NT2/D1 (cell line): ENCODE data around the gene SRRM2.

Experiments
- DNase-seq: peaks from one replicate; pipeline ENCODE4 v3.0.0-alpha.2; 2011; ENCODE audit warnings: low read depth, low spot score
- H3K27me3 ChIP-seq: 2 replicates; pipeline ENCODE4 v1.6.0; 2011; ENCODE audit warnings: mild to moderate bottlenecking; ENCODE audit not compliant: insufficient read length, insufficient read depth
- H3K36me3 ChIP-seq: 2 replicates; pipeline ENCODE4 v1.6.1; 2011; ENCODE audit warnings: mild to moderate bottlenecking, low read length, mixed read lengths; ENCODE audit not compliant: insufficient read depth, insufficient read length
- H3K4me1 ChIP-seq: 2 replicates; pipeline ENCODE4 v1.5.1; 2011; ENCODE audit not compliant: insufficient read depth, insufficient read length
- H3K4me3 ChIP-seq: 2 replicates; pipeline ENCODE4 v1.5.1; 2011; ENCODE audit warnings: low read depth; ENCODE audit not compliant: insufficient read length
- H3K9ac ChIP-seq: 2 replicates; pipeline ENCODE4 v1.6.0; 2011; ENCODE audit warnings: low read depth; ENCODE audit not compliant: insufficient read length
- H3K9me3 ChIP-seq: 2 replicates; pipeline ENCODE4 v1.5.1; 2011; ENCODE audit warnings: mild to moderate bottlenecking, low read length; ENCODE audit not compliant: insufficient read depth
- SUZ12 ChIP-seq: IDR thresholded peaks from 2 replicates; pipeline ENCODE4 v1.6.1; 2011; ENCODE audit not compliant: insufficient read length, insufficient read depth; ENCODE audit errors: extremely low read depth
- YY1 ChIP-seq: IDR thresholded peaks from 2 replicates; pipeline ENCODE4 v1.6.1; 2011; ENCODE audit not compliant: insufficient read length, insufficient read depth
- ZNF274 ChIP-seq: IDR thresholded peaks from 2 replicates; pipeline ENCODE4 v1.6.1; 2011; ENCODE audit warnings: mild to moderate bottlenecking, low read depth, low read length

SRRM2 gene

DNA sequence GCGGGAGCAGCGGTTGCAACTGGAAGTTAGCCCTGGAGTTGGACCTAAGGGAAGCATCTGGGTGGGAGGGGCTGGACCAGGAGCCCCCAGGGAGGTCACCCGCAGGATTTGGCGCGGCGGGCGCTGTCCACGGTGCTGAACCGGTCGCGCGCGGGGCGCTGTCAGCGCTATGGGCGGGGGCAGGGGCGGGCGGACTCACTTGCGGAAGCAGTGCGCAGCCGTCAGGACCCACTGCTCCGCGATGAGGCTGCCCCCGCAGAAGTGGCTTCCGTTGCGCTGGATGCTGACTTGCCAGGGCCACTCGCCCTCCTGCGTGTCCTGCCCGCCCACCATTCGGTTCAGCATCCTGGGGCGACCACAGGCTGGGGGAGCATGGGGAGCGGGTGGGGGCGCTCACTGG is 36.9 kb upstream of the SRRM2 start:
- Histone ChIP-seq H3K4me3 (no peak overlapping the region), H3K9me3 (no peaks in the 10 kb centered on the region), H3K27me3 (no peaks in the 10 kb centered on the region), H3K36me3 (peaks cover 3% of the 10 kb centered on the region), H3K4me1 (peaks cover 28% of the 10 kb centered on the region), H3K9ac (no peak overlapping the region)
- DNase-seq: no peak
- TF ChIP-seq ZNF274 (no peak), SUZ12 (no peak), YY1 (no peak)

DNA sequence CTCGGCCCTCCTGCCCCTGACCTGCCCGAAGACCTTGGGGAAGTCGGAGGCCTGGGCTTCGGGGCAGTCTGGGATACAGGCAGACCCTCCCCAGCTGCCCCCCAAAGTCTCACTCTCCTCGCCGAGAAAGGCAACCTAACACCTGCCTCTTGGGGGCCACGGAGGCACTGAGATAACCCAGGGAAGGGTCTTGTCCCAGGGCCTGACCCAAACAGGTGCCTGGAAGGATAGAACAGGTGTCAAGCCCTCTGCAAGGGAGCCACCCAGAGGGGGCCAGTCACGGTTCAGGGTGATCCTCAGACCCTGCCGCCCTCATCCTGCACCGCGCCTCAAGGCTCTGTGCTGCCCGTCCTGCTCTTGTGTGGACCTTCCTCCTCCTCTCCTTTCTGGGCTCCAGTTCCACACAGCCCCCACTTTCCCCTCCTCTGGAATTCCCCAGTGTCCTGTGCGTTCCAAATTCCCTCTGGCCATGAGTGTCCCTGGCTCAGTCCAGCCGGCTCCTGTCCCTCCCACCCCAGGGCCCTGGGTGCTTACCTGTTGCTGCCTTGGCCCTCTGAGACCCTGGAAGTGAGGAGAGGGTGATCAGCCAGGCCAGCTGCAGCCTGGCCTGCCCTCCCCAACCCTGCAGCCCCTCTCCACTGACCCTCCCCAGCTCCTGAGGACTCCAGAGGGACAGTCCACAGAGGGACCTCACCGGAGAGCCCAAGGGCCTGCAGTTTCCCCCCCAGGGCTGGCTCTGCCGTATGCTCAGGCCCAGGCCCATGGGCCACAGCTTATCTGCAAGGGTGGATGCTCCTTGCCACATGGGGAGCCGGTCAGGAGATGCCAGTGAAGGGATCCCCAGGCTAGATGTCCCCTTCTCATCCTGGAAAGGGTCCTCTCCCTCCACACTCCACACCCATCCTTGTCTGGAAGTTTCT is 36.2 kb upstream of the SRRM2 start:
- Histone ChIP-seq H3K9me3 (no peaks in the 10 kb centered on the region), H3K9ac (no peak overlapping the region), H3K4me3 (no peak overlapping the region), H3K4me1 (peaks cover 28% of the 10 kb centered on the region), H3K27me3 (no peaks in the 10 kb centered on the region), H3K36me3 (no peaks in the 10 kb centered on the region)
- no peak for TF ChIP-seq YY1
- TF ChIP-seq SUZ12: no peak
- TF ChIP-seq ZNF274: no peak
- DNase-seq: no peak

DNA sequence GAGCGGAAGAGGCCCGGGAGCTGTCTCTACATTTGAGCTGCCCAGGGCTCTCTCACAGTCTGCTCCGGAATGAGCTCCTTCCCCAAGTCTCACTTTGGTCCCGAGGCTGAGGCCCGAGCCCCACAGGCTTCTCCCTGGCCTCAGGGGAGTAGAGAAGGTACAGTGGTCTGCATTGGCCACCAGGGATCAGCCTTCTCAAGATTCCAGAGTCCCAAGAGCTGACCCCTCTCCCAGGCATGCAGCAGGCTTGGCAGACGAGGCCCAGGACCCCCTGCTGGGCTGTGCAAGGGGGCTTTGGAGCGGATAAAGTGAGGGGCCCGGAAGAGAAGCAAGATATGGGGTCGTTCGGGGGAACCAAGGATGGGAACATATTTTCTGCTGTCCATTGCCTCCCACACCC is 35.5 kb upstream of the SRRM2 start:
- no peak for DNase-seq
- peak overlapping the region; percentile 32 for H3K9ac ChIP-seq

DNA sequence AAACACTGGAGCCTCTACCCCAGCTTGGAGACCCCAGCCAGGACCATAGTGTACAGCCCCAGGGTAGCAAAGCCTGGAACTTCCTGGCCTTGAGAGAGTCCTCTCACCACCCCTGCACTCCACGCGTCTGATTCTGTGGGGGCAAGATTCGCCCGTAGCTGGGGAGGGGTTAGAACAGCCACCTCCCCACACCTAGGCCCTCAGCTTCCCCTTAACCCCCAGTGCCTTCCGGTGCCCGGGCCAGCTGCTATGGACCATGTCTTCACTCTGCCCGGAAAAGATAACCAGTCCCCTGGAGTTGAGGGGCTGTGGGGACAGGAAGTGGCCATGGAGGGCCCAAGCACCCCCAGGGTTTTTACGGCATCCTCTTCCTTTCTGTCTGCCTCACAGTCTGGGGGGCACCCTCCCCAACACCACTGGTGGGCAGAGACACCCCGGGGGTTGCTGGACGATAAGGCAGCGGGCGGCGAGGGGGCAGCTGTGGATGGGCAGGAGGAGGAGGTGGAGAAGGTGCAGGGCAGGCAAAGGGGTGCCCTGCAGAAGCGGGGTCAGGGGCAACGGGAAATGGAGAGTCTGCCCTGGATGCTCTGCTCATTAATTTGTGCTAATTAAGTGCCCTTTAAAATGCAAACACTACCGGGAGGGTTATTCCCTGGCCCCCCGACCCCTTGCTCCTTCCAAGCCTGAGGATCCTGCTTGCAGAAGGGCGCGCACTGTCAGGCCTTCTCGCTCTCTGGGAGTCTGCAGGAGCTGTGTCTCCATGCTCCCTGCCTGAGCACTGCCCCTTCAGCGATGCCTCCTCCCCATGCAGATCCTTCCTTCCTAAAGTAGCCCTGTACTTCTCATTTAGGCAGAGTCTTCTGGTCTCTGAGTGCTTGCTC is 34.8 kb upstream of the SRRM2 start:
- TF ChIP-seq SUZ12: no peak
- no peak for TF ChIP-seq YY1
- TF ChIP-seq ZNF274: no peak
- Histone ChIP-seq H3K36me3 (no peaks in the 10 kb centered on the region), H3K9ac (peak overlapping the region; percentile 32), H3K4me1 (peaks cover 29% of the 10 kb centered on the region), H3K4me3 (no peak overlapping the region), H3K27me3 (no peaks in the 10 kb centered on the region), H3K9me3 (no peaks in the 10 kb centered on the region)
- no peak for DNase-seq

More for the DNA sequence above, 35.5 kb upstream of the SRRM2 start:
- no peaks in the 10 kb centered on the region for H3K9me3 ChIP-seq
- no peak overlapping the region for H3K4me3 ChIP-seq
- TF ChIP-seq ZNF274: no peak
- TF ChIP-seq SUZ12: no peak
- TF ChIP-seq YY1: no peak
- H3K36me3 ChIP-seq: no peaks in the 10 kb centered on the region
- no peaks in the 10 kb centered on the region for H3K27me3 ChIP-seq
- H3K4me1 ChIP-seq: peaks cover 28% of the 10 kb centered on the region

DNA sequence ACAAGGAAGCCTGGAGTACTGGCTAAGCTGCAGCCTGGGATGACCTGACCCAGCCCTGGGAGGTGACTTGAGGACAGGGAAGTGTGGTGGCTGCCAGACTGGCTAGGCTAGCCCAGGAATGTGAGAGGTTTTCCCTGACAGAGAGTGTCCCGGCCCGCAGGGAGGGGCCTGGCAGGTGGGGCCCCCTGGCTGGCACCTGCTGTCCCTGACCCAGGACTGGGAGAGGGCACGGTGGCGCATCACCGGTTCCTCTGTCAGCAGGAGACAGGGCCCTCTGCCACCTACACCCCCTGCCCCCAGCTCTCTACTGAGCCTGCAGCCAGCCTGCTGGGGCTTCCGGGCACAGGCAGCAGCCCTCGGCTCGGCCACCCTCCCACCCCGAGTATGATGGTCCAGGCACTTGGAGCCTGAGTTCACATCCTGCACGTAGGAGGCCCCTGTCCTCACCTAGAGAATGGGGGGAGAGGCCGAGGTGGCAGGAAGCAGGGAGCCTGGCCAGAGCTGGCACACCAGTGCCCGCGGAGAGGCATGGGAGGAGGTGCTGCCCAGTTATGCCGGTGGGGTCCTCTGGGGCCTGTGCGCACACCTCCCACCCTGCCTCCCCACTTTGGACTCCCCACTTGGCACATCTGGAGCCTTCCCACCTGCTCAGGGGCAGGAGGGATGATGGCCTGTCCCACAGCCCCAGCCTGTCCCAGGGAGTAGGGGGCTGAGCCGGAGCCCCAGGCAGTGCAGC is 32.9 kb upstream of the SRRM2 start:
- H3K4me1 ChIP-seq: peaks cover 30% of the 10 kb centered on the region
- H3K4me3 ChIP-seq: peak overlapping the region; percentile 19
- H3K36me3 ChIP-seq: no peaks in the 10 kb centered on the region
- no peaks in the 10 kb centered on the region for H3K27me3 ChIP-seq
- no peaks in the 10 kb centered on the region for H3K9me3 ChIP-seq
- H3K9ac ChIP-seq: peak overlapping the region; percentile 81
- TF ChIP-seq YY1: no peak
- TF ChIP-seq SUZ12: no peak
- no peak for TF ChIP-seq ZNF274
- DNase-seq: no peak

DNA sequence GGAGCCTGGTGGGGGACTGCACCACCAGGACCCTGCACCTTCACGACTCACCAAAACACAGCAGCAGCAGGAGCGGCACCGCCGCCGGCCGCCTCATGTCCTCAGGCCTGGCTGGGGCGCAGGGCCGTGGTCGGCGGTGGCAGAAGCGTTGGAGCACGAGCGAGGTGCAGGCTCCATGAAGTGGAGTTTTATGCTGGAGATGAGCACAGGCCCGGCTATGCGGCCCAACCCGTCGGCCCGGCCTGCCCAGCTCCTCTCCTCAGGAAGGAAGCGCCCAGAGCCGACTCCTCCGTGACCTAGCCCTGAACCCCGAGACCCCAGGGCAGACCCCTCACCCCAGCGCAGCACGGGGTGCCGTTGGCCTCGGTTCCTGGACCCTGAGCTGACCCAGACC is 32.4 kb upstream of the SRRM2 start, which contains the start of gene PRSS27:
PRSS27 (minus strand) TSS at position 161 of the 394 bp plus-strand sequence; CDS start at position 97, 64 bp downstream.
- Histone ChIP-seq H3K4me1 (peaks cover 30% of the 10 kb centered on the region), H3K9me3 (no peaks in the 10 kb centered on the region), H3K4me3 (peak within 1 kb of the TSS; percentile 49), H3K9ac (peak within 1 kb of the TSS; percentile 81), H3K36me3 (no peaks in the 10 kb centered on the region), H3K27me3 (no peaks in the 10 kb centered on the region)
- no peak for DNase-seq
- TF ChIP-seq SUZ12 (no peak), YY1 (no peak), ZNF274 (no peak)
